GM23338 (cell line): ENCODE data around the gene UVSSA.

Experiments
- EZH2 ChIP-seq: fragments of 200-600 bp; sonication (generic); IDR thresholded peaks from one replicate; pipeline ENCODE4 v1.8.0; 2017; ENCODE audit warnings: antibody characterized with exemption, mild to moderate bottlenecking, low read depth; ENCODE audit not compliant: unreplicated experiment
- TF ChIP-seq, protein P1 (sequence below), 2 experiments: fragments of 200-600 bp in 1 of 2; sonication (generic) in 1 of 2; conservative IDR thresholded peaks; 2 replicates each; pipeline versions ENCODE4 v1.5.1 to v1.6.1; 2016 to 2017; ENCODE audit warnings: antibody characterized with exemption in 2 of 2, low read depth in 2 of 2, mild to moderate bottlenecking in 2 of 2, moderate library complexity in 1 of 2

DNA sequence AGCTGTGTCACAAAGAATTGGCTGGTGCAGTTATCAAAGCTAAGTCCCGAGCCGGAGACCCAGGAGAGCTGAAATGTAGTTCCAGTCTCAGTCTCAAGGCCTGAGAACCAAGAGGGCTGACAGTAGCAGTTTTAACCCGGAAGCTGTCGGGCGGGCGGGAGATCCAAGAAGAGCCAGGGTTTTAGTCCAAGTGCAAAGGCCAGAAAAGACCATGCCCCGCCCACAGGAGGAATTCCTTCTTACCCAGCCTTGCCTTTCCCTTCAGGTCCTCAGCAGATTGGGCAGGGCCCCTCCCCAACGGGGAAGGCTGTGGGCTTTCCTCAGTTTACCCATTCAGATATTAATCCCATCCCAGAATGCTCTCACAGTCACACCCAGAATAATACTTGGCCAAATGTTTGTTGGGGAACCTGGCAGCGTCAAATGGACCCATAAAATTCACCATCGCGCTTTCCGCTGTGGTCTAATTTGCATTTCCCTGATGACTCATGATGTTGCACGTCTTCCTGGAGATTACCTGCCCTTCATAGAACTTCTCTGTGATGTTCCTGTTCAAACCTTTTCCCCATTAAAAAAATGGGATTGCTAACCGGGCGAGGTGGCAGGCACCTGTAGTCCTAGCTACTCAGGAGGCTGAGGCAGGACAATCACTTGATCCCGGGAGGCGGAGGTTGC, 41.1 kb upstream of the UVSSA start:
- TF ChIP-seq, protein P1, sequence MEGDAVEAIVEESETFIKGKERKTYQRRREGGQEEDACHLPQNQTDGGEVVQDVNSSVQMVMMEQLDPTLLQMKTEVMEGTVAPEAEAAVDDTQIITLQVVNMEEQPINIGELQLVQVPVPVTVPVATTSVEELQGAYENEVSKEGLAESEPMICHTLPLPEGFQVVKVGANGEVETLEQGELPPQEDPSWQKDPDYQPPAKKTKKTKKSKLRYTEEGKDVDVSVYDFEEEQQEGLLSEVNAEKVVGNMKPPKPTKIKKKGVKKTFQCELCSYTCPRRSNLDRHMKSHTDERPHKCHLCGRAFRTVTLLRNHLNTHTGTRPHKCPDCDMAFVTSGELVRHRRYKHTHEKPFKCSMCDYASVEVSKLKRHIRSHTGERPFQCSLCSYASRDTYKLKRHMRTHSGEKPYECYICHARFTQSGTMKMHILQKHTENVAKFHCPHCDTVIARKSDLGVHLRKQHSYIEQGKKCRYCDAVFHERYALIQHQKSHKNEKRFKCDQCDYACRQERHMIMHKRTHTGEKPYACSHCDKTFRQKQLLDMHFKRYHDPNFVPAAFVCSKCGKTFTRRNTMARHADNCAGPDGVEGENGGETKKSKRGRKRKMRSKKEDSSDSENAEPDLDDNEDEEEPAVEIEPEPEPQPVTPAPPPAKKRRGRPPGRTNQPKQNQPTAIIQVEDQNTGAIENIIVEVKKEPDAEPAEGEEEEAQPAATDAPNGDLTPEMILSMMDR (conservative IDR thresholded peaks at IDR 0.05; ENCODE audit: low read depth in 2 of 2): no peak
- TF ChIP-seq EZH2: no peak
